AG04450 (cell line): ENCODE results near the gene SLC13A5. TPM values are rescaled to one million over a fixed set of nuclear protein-coding genes. Genes with fewer than 3 reads are reported as not detected.

Experiments
- CTCF ChIA-PET: fragments of 300-600, 350-600 bp; formaldehyde crosslinking; extraction: SDS; loops from one replicate; lab custom pipeline; 2022; ENCODE audit warnings: antibody characterized with exemption, inconsistent platforms; lab: Charles Lee
- POLR2A ChIA-PET: fragments of 350-600 bp; formaldehyde crosslinking; extraction: SDS; loops from one replicate; lab custom pipeline; 2021; ENCODE audit warnings: antibody characterized with exemption, inconsistent platforms; lab: Yijun Ruan, JAX
- DNase-seq: peaks from one replicate; pipeline ENCODE4 v3.0.0-alpha.2; 2011; ENCODE audit warnings: low read depth, low spot score
- H3K27ac ChIP-seq: one replicate; pipeline ENCODE4 v1.5.1; 2012; ENCODE audit warnings: low read depth, low read length, control low read depth
- H3K27me3 ChIP-seq: one replicate; pipeline ENCODE4 v1.6.0; 2012; ENCODE audit warnings: low read length; ENCODE audit not compliant: control insufficient read depth, insufficient read depth
- H3K4me3 ChIP-seq: 2 replicates; pipeline ENCODE4 v1.5.1; 2011; ENCODE audit warnings: mild to moderate bottlenecking, low read depth, low read length, control low read depth
- H3K9me3 ChIP-seq: 2 replicates; pipeline ENCODE4 v1.5.1; 2012; ENCODE audit warnings: low read length; ENCODE audit not compliant: control insufficient read depth, insufficient read depth
- CTCF ChIP-seq: IDR thresholded peaks from 2 replicates; pipeline ENCODE4 v1.5.1; 2011; ENCODE audit warnings: low read depth, low read length, control low read depth, inconsistent platforms
- polyA plus RNA-seq: library from polyadenylated mRNA; depleted of rRNA; stranded (reverse); fragments of >200 nt; gene quantifications from 2 replicates; pipeline ENCODE4 v1.2.3, GENCODE V29; 2011

Gene SLC13A5
- polyA plus RNA-seq, 1 experiment, result not detected

- no peak for TF ChIP-seq CTCF
- no peak overlapping the region for H3K27ac ChIP-seq
- ChIA-PET POLR2A (no interaction called here), CTCF (interaction anchor here (0.5 kb wide), 1 partner anchor 267 kb away, joined by 3 read pairs; no protein-coding TSS in a partner anchor)
- DNase-seq, result no peak
- H3K4me3 ChIP-seq, result no peak overlapping the region
- H3K27me3 ChIP-seq, result no peaks in the 10 kb centered on the region
- no peaks in the 10 kb centered on the region; the same call in 1 of the 2 replicates for H3K9me3 ChIP-seq
These were observed 69.6 kb downstream of the SLC13A5 start for GRCh38 chr17:6643451-6644125.

GRCh38 chr17:6642592-6642991, 70.6 kb downstream of the SLC13A5 start:
- Histone ChIP-seq H3K27ac (no peak overlapping the region), H3K9me3 (no peaks in the 10 kb centered on the region; the same call in 1 of the 2 replicates), H3K27me3 (no peaks in the 10 kb centered on the region), H3K4me3 (no peak overlapping the region)
- CTCF ChIA-PET, result interaction anchor here (1.7 kb wide), 1 partner anchor 170 kb away, joined by 9 read pairs; no protein-coding TSS in a partner anchor
- no peak for DNase-seq
- no peak for TF ChIP-seq CTCF
- POLR2A ChIA-PET, result no interaction called here

GRCh38 chr17:6641247-6641863, 71.8 kb downstream of the SLC13A5 start:
- H3K4me3 ChIP-seq, result peak overlapping the region; percentile 90
- ChIA-PET POLR2A (interaction anchor here (1.3 kb wide), 1 partner anchor 197 kb away, joined by 4 read pairs; the partner anchor contains the start of gene PIMREG), CTCF (interaction anchor here (1.1 to 1.7 kb wide), 2 partner anchors 169 to 405 kb away, joined by 3 to 9 read pairs; no protein-coding TSS in a partner anchor)
- H3K9me3 ChIP-seq, result no peaks in the 10 kb centered on the region; the same call in 1 of the 2 replicates
- no peak for DNase-seq
- peak overlapping the region; percentile 75 for H3K27ac ChIP-seq
- TF ChIP-seq CTCF, result no peak
- H3K27me3 ChIP-seq, result no peaks in the 10 kb centered on the region

GRCh38 chr17:6640536-6641246, 72.5 kb downstream of the SLC13A5 start, which contains the start of the genes KIAA0753 and TXNDC17:
Gene KIAA0753, minus strand, starts transcription at chr17:6640711. Its CDS starts 5,608 bp downstream, at chr17:6635103.
Gene TXNDC17, plus strand, starts transcription at chr17:6641060. Its CDS starts 23 bp downstream, at chr17:6641083.
- H3K9me3 ChIP-seq, result no peaks in the 10 kb centered on the region; the same call in 1 of the 2 replicates
- no peak for TF ChIP-seq CTCF
- CTCF ChIA-PET, result interaction anchor here (0.7 to 1.1 kb wide), 2 partner anchors 44 to 405 kb away, joined by 3 read pairs; no protein-coding TSS in a partner anchor
- peak within 1 kb of the TSS; percentile 75 for H3K27ac ChIP-seq
- H3K27me3 ChIP-seq, result no peaks in the 10 kb centered on the region
- H3K4me3 ChIP-seq, result peak within 1 kb of the TSS; percentile 90
- peak; percentile 74 for DNase-seq
- POLR2A ChIA-PET, result interaction anchor here (1.3 kb wide), 2 partner anchors 169 to 197 kb away, joined by 4 read pairs; partner anchors contain the start of gene PIMREG
